Measurements from ENCODE around the gene UBASH3B. TPM values are rescaled to one million over a fixed set of nuclear protein-coding genes. Genes with fewer than 3 reads are reported as not detected.

Gene UBASH3B
- total RNA-seq, 1 donor from 2014 or later = 62.1 TPM

- Histone ChIP-seq H3K27ac (ENCODE audit: low read depth, low read length) (no peak overlapping the region), H2AFZ (ENCODE audit: low read depth, low read length) (no peak overlapping the region), H3K79me2 (ENCODE audit: insufficient read depth, low read length) (no peaks in the 10 kb centered on the region), H3K4me1 (ENCODE audit: insufficient read depth, low read length) (no peaks in the 10 kb centered on the region), H3K4me3 (ENCODE audit: insufficient read depth, low read depth, low read length) (no peak overlapping the region), H3K36me3 (ENCODE audit: insufficient read depth, low read length) (no peaks in the 10 kb centered on the region), H3K9me3 (ENCODE audit: insufficient read depth, low read depth, low read length) (no peaks in the 10 kb centered on the region), H3K9ac (ENCODE audit: low read length) (no peak overlapping the region), H3K4me2 (ENCODE audit: low read length) (no peak overlapping the region), H4K20me1 (ENCODE audit: insufficient read depth, low read length) (no peaks in the 10 kb centered on the region), H3K27me3 (ENCODE audit: insufficient read depth, low read length) (no peaks in the 10 kb centered on the region)
- H3K27ac Mint-ChIP-seq (ENCODE audit: unreplicated experiment) = no peak overlapping the region
- no peaks in the 10 kb centered on the region for H3K9me3 Mint-ChIP-seq (ENCODE audit: unreplicated experiment)
- DNase-seq (ENCODE audit: low read depth) (peak; percentile 14), FAIRE-seq (no peak)
- peak; percentile 98 for TF ChIP-seq CTCF (IDR thresholded peaks at IDR 0.05; ENCODE audit: insufficient read depth, low read depth, low read length)
- no peak for TF ChIP-seq EZH2 (IDR thresholded peaks at IDR 0.05; ENCODE audit: insufficient read depth, low read length)
- H3K27me3 Mint-ChIP-seq (ENCODE audit: low read depth, unreplicated experiment) = peaks cover 10% of the 10 kb centered on the region
- no peaks in the 10 kb centered on the region for H3K4me1 Mint-ChIP-seq (ENCODE audit: low read depth, unreplicated experiment)
- H3K36me3 Mint-ChIP-seq (ENCODE audit: low read depth, unreplicated experiment) = no peaks in the 10 kb centered on the region
- H3K4me3 Mint-ChIP-seq (ENCODE audit: unreplicated experiment) = no peak overlapping the region
Observed at GRCh38 chr11:122863704-122864326, 208.3 kb downstream of the UBASH3B start.

Other genes starting within 250 kb of the UBASH3B start
- gene CRTAM, start 182.8 kb downstream of the UBASH3B start, total RNA-seq = not detected in 2 replicates
- 2.7 and 3.9 TPM in 2 replicates for gene JHY, start 227.0 kb downstream of the UBASH3B start, total RNA-seq